ENCODE results near the gene XYLT2. TPM values are rescaled to one million over a fixed set of nuclear protein-coding genes. Genes with fewer than 3 reads are reported as not detected.

XYLT2 gene
- total and polyA plus RNA-seq, 2 of the 13 experiments (the other 11 are each of a cell fraction or from before 2014, with no cell fraction given): 17.0 to 22.1 TPM

GRCh38 chr17:50338645-50339044, 7.3 kb upstream of the XYLT2 start:
- no peak overlapping the region for H2AFZ ChIP-seq (ENCODE audit: low read length)
- no peak overlapping the region for H3K4me3 ChIP-seq (replicated peaks in 1 of 3; ENCODE audit: insufficient read depth in 1 of 3, low read depth in 2 of 3, low read length in 3 of 3)
- H3K4me1 ChIP-seq (ENCODE audit: insufficient read depth, low read length): 0 out of 2 replicates have a peak, but pooled peaks cover 5% of the 10 kb centered on the region
- no peak overlapping the region for H3K4me2 ChIP-seq (ENCODE audit: low read depth, low read length)
- no peaks in the 10 kb centered on the region for H4K20me1 ChIP-seq (ENCODE audit: insufficient read depth, low read length)
- H3K79me2 ChIP-seq (ENCODE audit: insufficient read depth, low read length): no peaks in the 10 kb centered on the region
- ChIA-PET CTCF (ENCODE audit: low intra/inter-chr PET ratio, low total read pairs) (no interaction called here), POLR2A (no interaction called here)
- intact Hi-C loops (cut with micrococcal nuclease; ENCODE audit: unreplicated experiment) (no loop called here), in situ Hi-C loops (cut with HindIII; ENCODE audit: extremely low pct_ligation_motif_present, low pct_unique_long_range_greater_than_20kb) (no loop called here)
- no peaks in the 10 kb centered on the region for H3K9me3 ChIP-seq (ENCODE audit: low read length)
- ATAC-seq (no peak), FAIRE-seq (peak; percentile 8), DNase-seq (ENCODE audit: low spot score) (no peak)
- H3K27me3 ChIP-seq (ENCODE audit: control insufficient read depth in 1 of 2, insufficient read depth in 2 of 2, low read length in 2 of 2): peaks cover 4 to 9% of the 10 kb centered on the region in 2 experiments; a peak in 2 of 5 replicates
- H3K36me3 ChIP-seq (replicated peaks in 1 of 2; ENCODE audit: control insufficient read depth in 1 of 2, insufficient read depth in 2 of 2, low read length in 2 of 2): no peaks in the 10 kb centered on the region
- no peak overlapping the region for H3K27ac ChIP-seq (ENCODE audit: extremely low read length, insufficient read depth, low read length)
- TF ChIP-seq ZNF18 (CRISPR knock-in tag; IDR thresholded peaks at IDR 0.05; ENCODE audit: insufficient replicate concordance): no peak
- BruUV-seq (replicated peaks): no TSS peak
- no peak overlapping the region for H3K9ac ChIP-seq (ENCODE audit: insufficient read depth, low read depth, low read length)

GRCh38 chr17:50339381-50339780, 6.5 kb upstream of the XYLT2 start:
- Histone ChIP-seq H3K9ac (ENCODE audit: insufficient read depth, low read depth, low read length) (no peak overlapping the region), H3K4me1 (ENCODE audit: insufficient read depth, low read length) (0 out of 2 replicates have a peak, but pooled peaks cover under 1% of the 10 kb centered on the region), H3K4me3 (replicated peaks in 1 of 3; ENCODE audit: insufficient read depth in 1 of 3, low read depth in 2 of 3, low read length in 3 of 3) (no peak overlapping the region), H3K9me3 (ENCODE audit: low read length) (no peaks in the 10 kb centered on the region), H3K27me3 (ENCODE audit: control insufficient read depth in 1 of 2, insufficient read depth in 2 of 2, low read length in 2 of 2) (peaks cover 4 to 9% of the 10 kb centered on the region in 2 experiments; a peak in 2 of 5 replicates), H3K79me2 (ENCODE audit: insufficient read depth, low read length) (no peaks in the 10 kb centered on the region), H3K36me3 (replicated peaks in 1 of 2; ENCODE audit: control insufficient read depth in 1 of 2, insufficient read depth in 2 of 2, low read length in 2 of 2) (no peaks in the 10 kb centered on the region), H3K27ac (ENCODE audit: extremely low read length, insufficient read depth, low read length) (no peak overlapping the region), H4K20me1 (ENCODE audit: insufficient read depth, low read length) (no peaks in the 10 kb centered on the region), H2AFZ (ENCODE audit: low read length) (no peak overlapping the region), H3K4me2 (ENCODE audit: low read depth, low read length) (no peak overlapping the region)
- no TSS peak for BruUV-seq (replicated peaks)
- FAIRE-seq (no peak), DNase-seq (ENCODE audit: low spot score) (no peak), ATAC-seq (no peak)
- ChIA-PET CTCF (ENCODE audit: low intra/inter-chr PET ratio, low total read pairs) (no interaction called here), POLR2A (no interaction called here)
- intact Hi-C loops (cut with micrococcal nuclease; ENCODE audit: unreplicated experiment): no loop called here
- in situ Hi-C loops (cut with HindIII; ENCODE audit: extremely low pct_ligation_motif_present, low pct_unique_long_range_greater_than_20kb): no loop called here
- no peak for TF ChIP-seq ZBTB10 (CRISPR knock-in tag; IDR thresholded peaks at IDR 0.05; ENCODE audit: borderline replicate concordance)
- no peak for TF ChIP-seq MXD3 (CRISPR knock-in tag; IDR thresholded peaks at IDR 0.05)
- TF ChIP-seq KDM4B (CRISPR knock-in tag; IDR thresholded peaks at IDR 0.05): no peak
- TF ChIP-seq RFX3 (CRISPR knock-in tag; IDR thresholded peaks at IDR 0.05): no peak
- no peak for TF ChIP-seq ZNF782 (CRISPR knock-in tag; IDR thresholded peaks at IDR 0.05; ENCODE audit: borderline replicate concordance)
- TF ChIP-seq HNRNPUL1 (IDR thresholded peaks at IDR 0.05; ENCODE audit: low read depth, low read length): no peak
- no peak for TF ChIP-seq ZBTB44 (CRISPR knock-in tag; IDR thresholded peaks at IDR 0.05)
- no peak for TF ChIP-seq ZNF766 (CRISPR knock-in tag; IDR thresholded peaks at IDR 0.05; ENCODE audit: borderline replicate concordance)
- TF ChIP-seq MAFG (CRISPR knock-in tag; IDR thresholded peaks at IDR 0.05): no peak
- TF ChIP-seq CREB1 (IDR thresholded peaks at IDR 0.05): no peak
- no peak for TF ChIP-seq CREB1 (CRISPR knock-in tag; IDR thresholded peaks at IDR 0.05)
- no peak for TF ChIP-seq ELF4 (CRISPR knock-in tag; IDR thresholded peaks at IDR 0.05; ENCODE audit: borderline replicate concordance)

Measured in HepG2 (cell line).